Loucy (cell line): Measurements from ENCODE around the gene FARP1.

Source experiments
- H2AFZ ChIP-seq: fragments of 200-600 bp; sonication (generic); 2 replicates; pipeline ENCODE4 v1.6.0; 2016; ENCODE audit warnings: antibody characterized with exemption, mild to moderate bottlenecking, low read length, moderate library complexity
- H3F3A ChIP-seq: fragments of 200-600 bp; 2 replicates; pipeline ENCODE4 v1.6.0; 2016; ENCODE audit warnings: antibody characterized with exemption, low read depth, mild to moderate bottlenecking
- H3K27me3 ChIP-seq: fragments of 200-600 bp; sonication (generic); 2 replicates; pipeline ENCODE4 v1.6.1; 2014; ENCODE audit warnings: low read length, mild to moderate bottlenecking; ENCODE audit not compliant: insufficient read depth, poor library complexity, severe bottlenecking
- H3K36me3 ChIP-seq: fragments of 200-600 bp; sonication (generic); 2 replicates; pipeline ENCODE4 v1.6.1; 2016; ENCODE audit warnings: low read length; ENCODE audit not compliant: insufficient read depth
- H3K4me1 ChIP-seq: fragments of 200-600 bp; sonication (generic); 2 replicates; pipeline ENCODE4 v1.5.1; 2014; ENCODE audit warnings: low read length, mild to moderate bottlenecking; ENCODE audit not compliant: insufficient read depth, poor library complexity, severe bottlenecking
- H3K4me2 ChIP-seq: fragments of 200-600 bp; sonication (generic); 2 replicates; pipeline ENCODE4 v1.6.0; 2014; ENCODE audit warnings: antibody characterized with exemption, low read length, low read depth, mild to moderate bottlenecking; ENCODE audit not compliant: poor library complexity, severe bottlenecking
- H3K4me3 ChIP-seq: fragments of 200-600 bp; sonication (generic); 2 replicates; pipeline ENCODE4 v1.5.1; 2014; ENCODE audit warnings: low read length, mild to moderate bottlenecking, mixed read lengths; ENCODE audit not compliant: poor library complexity, severe bottlenecking
- H3K79me2 ChIP-seq: fragments of 200-600 bp; sonication (generic); 2 replicates; pipeline ENCODE4 v1.6.1; 2014; ENCODE audit warnings: low read length; ENCODE audit not compliant: insufficient read depth
- H3K9ac ChIP-seq: fragments of 200-600 bp; sonication (generic); 2 replicates; pipeline ENCODE4 v1.6.0; 2014; ENCODE audit warnings: mild to moderate bottlenecking, low read depth, low read length, moderate library complexity; ENCODE audit not compliant: poor library complexity, severe bottlenecking
- H3K9me2 ChIP-seq: fragments of 200-600 bp; sonication (generic); replicated peaks from 2 replicates; pipeline ENCODE4 v1.6.1; 2016; ENCODE audit warnings: low read depth, low read length, mixed read lengths
- H3K9me3 ChIP-seq: fragments of 200-600 bp; sonication (generic); 2 replicates; pipeline ENCODE4 v1.6.1; 2014; ENCODE audit warnings: mild to moderate bottlenecking, antibody characterized with exemption, low read length, low read depth; ENCODE audit not compliant: insufficient read depth
- H4K20me1 ChIP-seq: fragments of 200-600 bp; sonication (generic); 2 replicates; pipeline ENCODE4 v1.6.0; 2014; ENCODE audit warnings: antibody characterized with exemption, low read length, mild to moderate bottlenecking; ENCODE audit not compliant: insufficient read depth, poor library complexity, severe bottlenecking
- CTCF ChIP-seq: fragments of 200-600 bp; sonication (generic); conservative IDR thresholded peaks from 2 replicates; pipeline ENCODE4 v1.5.1; 2014; ENCODE audit warnings: mild to moderate bottlenecking, antibody characterized with exemption, low read length
- EZH2phosphoT487 ChIP-seq: fragments of 200-600 bp; IDR thresholded peaks from 2 replicates; pipeline ENCODE4 v1.6.1; 2018; ENCODE audit warnings: antibody characterized with exemption, mild to moderate bottlenecking, moderate library complexity, borderline replicate concordance

The FARP1 gene

GRCh38 chr13:98187965-98188261 lies 45.0 kb downstream of the FARP1 start:
- Histone ChIP-seq H3K9me2 (no peaks in the 10 kb centered on the region), H4K20me1 (no peaks in the 10 kb centered on the region), H2AFZ (no peak overlapping the region), H3K36me3 (no peaks in the 10 kb centered on the region), H3F3A (no peaks in the 10 kb centered on the region), H3K9me3 (no peaks in the 10 kb centered on the region; the same call in 1 of the 2 replicates), H3K4me1 (no peaks in the 10 kb centered on the region), H3K9ac (no peak overlapping the region), H3K79me2 (no peaks in the 10 kb centered on the region), H3K4me3 (no peak overlapping the region), H3K27me3 (no peaks in the 10 kb centered on the region), H3K4me2 (no peak overlapping the region)
- TF ChIP-seq EZH2phosphoT487 (no peak), CTCF (no peak)

- Histone ChIP-seq H3K9me3 (no peaks in the 10 kb centered on the region; the same call in 1 of the 2 replicates), H3F3A (no peaks in the 10 kb centered on the region), H3K4me1 (no peaks in the 10 kb centered on the region), H3K36me3 (no peaks in the 10 kb centered on the region), H3K4me2 (no peak overlapping the region), H3K79me2 (no peaks in the 10 kb centered on the region), H3K9ac (no peak overlapping the region), H3K9me2 (no peaks in the 10 kb centered on the region), H3K27me3 (no peaks in the 10 kb centered on the region), H2AFZ (no peak overlapping the region), H4K20me1 (no peaks in the 10 kb centered on the region), H3K4me3 (no peak overlapping the region)
- TF ChIP-seq EZH2phosphoT487 (no peak), CTCF (no peak)
These were observed 45.8 kb downstream of the FARP1 start for GRCh38 chr13:98188544-98189166.

GRCh38 chr13:98189841-98190505 lies 47.1 kb downstream of the FARP1 start:
- Histone ChIP-seq H3K4me3 (no peak overlapping the region), H3K4me2 (no peak overlapping the region)
- TF ChIP-seq EZH2phosphoT487 (no peak), CTCF (no peak)

More at GRCh38 chr13:98189841-98190505, 47.1 kb downstream of the FARP1 start:
- no peaks in the 10 kb centered on the region for H3F3A ChIP-seq
- H3K79me2 ChIP-seq, result no peaks in the 10 kb centered on the region
- no peak overlapping the region for H3K9ac ChIP-seq
- H3K9me2 ChIP-seq, result no peaks in the 10 kb centered on the region
- H3K27me3 ChIP-seq, result no peaks in the 10 kb centered on the region
- no peaks in the 10 kb centered on the region; the same call in 1 of the 2 replicates for H3K9me3 ChIP-seq
- no peak overlapping the region for H2AFZ ChIP-seq
- H3K36me3 ChIP-seq, result no peaks in the 10 kb centered on the region
- H3K4me1 ChIP-seq, result no peaks in the 10 kb centered on the region
- no peaks in the 10 kb centered on the region for H4K20me1 ChIP-seq
